ENCODE results near the gene EPRS1.

Gene EPRS1

GRCh38 chr1:220046052-220046930 lies at the start of gene EPRS1:
TSS of gene EPRS1 (minus strand) at chr1:220046505. CDS start at chr1:220046388, 117 bp downstream.
- Histone ChIP-seq H3K27ac (peak within 1 kb of the TSS; percentile 92 to 96), H3K36me3 (peaks cover 0 to 5% (median 0%) of the 10 kb centered on the region in 3 donors), H3K27me3 (no peaks in the 10 kb centered on the region), H3K9me3 (no peaks in the 10 kb centered on the region), H3K4me3 (peak within 1 kb of the TSS; percentile 86 to 97), H3K4me1 (peaks cover 0 to 28% (median 14%) of the 10 kb centered on the region in 4 donors)
- intact Hi-C loops (cut with DNase I; ENCODE audit: low total_unique reads), result loop anchor here (5.0 kb wide), 1 partner anchor 46 kb away; the partner anchor contains the start of gene IARS2
- DNase-seq, result peak; percentile 90 to 96
- peak; percentile 85 to 91 for TF ChIP-seq CTCF (IDR thresholded peaks at IDR 0.05)

GRCh38 chr1:220094016-220094911 lies 48.0 kb upstream of the EPRS1 start, which contains the start of gene IARS2:
TSS of gene IARS2 (plus strand) at chr1:220094132. CDS start at chr1:220094217, 85 bp downstream.
- Histone ChIP-seq H3K36me3 (peaks cover 13 to 26% (median 21%) of the 10 kb centered on the region in 3 donors), H3K9me3 (no peaks in the 10 kb centered on the region), H3K27ac (peak within 1 kb of the TSS; percentile 83 to 89), H3K4me3 (peak within 1 kb of the TSS; percentile 72 to 87), H3K4me1 (peaks cover 0 to 15% (median 11%) of the 10 kb centered on the region in 4 donors), H3K27me3 (no peaks in the 10 kb centered on the region)
- peak; percentile 86 to 92 for DNase-seq
- intact Hi-C loops (cut with DNase I; ENCODE audit: low total_unique reads), result loop anchor here (5.0 kb wide), 1 partner anchor 47 kb away; the partner anchor contains the start of gene EPRS1
- TF ChIP-seq CTCF (IDR thresholded peaks at IDR 0.05), result no peak

GRCh38 chr1:220093361-220094015 lies 47.2 kb upstream of the EPRS1 start:
- Histone ChIP-seq H3K9me3 (no peaks in the 10 kb centered on the region), H3K4me3 (peak overlapping the region; percentile 72 to 87), H3K36me3 (peaks cover 13 to 20% (median 19%) of the 10 kb centered on the region in 3 donors), H3K27me3 (no peaks in the 10 kb centered on the region), H3K27ac (peak overlapping the region; percentile 83 to 89), H3K4me1 (peaks cover 0 to 18% (median 11%) of the 10 kb centered on the region in 4 donors)
- TF ChIP-seq CTCF (IDR thresholded peaks at IDR 0.05), result no peak
- no peak for DNase-seq
- intact Hi-C loops (cut with DNase I; ENCODE audit: low total_unique reads), result loop anchor here (5.0 kb wide), 1 partner anchor 46 kb away; the partner anchor contains the start of gene EPRS1

- Histone ChIP-seq H3K4me3 (no peak overlapping the region), H3K4me1 (peaks cover 0 to 22% (median 11%) of the 10 kb centered on the region in 4 donors), H3K27me3 (no peaks in the 10 kb centered on the region), H3K36me3 (peaks cover 5 to 12% (median 11%) of the 10 kb centered on the region in 3 donors), H3K27ac (no peak overlapping the region), H3K9me3 (no peaks in the 10 kb centered on the region)
- TF ChIP-seq CTCF (IDR thresholded peaks at IDR 0.05), result no peak
- intact Hi-C loops (cut with DNase I; ENCODE audit: low total_unique reads), result loop anchor here (5.0 kb wide), 1 partner anchor 45 kb away; the partner anchor contains the start of gene EPRS1
- DNase-seq, result no peak
Measured at GRCh38 chr1:220092694-220093093, 46.4 kb upstream of the EPRS1 start.

All from tibial artery (tissue), 4 donors.